ENCODE measurements around the gene TMEM237. TPM values are rescaled to one million over a fixed set of nuclear protein-coding genes. Genes with fewer than 3 reads are reported as not detected.

TMEM237 gene, protein sequence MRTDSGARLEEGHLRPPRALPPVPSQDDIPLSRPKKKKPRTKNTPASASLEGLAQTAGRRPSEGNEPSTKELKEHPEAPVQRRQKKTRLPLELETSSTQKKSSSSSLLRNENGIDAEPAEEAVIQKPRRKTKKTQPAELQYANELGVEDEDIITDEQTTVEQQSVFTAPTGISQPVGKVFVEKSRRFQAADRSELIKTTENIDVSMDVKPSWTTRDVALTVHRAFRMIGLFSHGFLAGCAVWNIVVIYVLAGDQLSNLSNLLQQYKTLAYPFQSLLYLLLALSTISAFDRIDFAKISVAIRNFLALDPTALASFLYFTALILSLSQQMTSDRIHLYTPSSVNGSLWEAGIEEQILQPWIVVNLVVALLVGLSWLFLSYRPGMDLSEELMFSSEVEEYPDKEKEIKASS
- total RNA-seq, result 27.1 and 29.3 TPM in 2 replicates

DNA sequence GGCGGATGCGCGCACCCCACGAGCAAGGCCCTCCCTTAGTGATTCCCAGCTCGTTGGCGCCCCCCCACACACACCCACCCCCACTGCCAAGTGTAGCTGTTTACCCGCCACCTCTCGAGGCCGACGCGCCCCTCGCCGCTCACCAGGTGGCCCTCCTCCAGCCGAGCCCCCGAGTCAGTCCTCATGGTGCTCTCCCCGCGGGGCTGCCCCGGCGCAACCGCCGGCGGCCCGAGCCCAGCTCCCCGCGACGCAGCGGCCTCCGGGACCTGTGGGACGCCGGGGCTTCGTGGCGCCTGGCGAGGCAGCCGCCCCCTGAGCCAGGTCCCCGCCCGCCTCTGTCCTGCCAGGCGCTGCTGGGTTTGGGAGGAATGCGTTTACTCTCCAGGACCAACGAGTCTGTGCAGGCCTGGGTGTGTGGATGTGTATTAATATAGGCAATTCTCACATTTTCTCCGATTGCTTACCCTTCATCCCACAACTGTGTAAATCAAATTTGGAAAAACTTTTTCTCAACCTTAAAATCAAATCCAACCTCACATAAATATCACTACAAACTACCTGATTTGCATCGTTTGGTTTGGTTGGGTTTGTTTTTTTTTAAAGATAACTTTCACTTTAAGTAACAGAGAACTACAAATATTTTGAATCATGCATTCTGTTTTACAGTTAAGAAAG is at the start of gene TMEM237:
Gene TMEM237 (minus strand): TSS at position 288 of the 675 bp plus-strand sequence. CDS start 103 bp downstream, at position 185.

Other genes starting within 250 kb of the TMEM237 start
- gene TRAK2, start 192.0 kb downstream of the TMEM237 start, total RNA-seq, result 15.8 and 19.7 TPM in 2 replicates
- gene STRADB, start 191.8 kb downstream of the TMEM237 start, total RNA-seq, result 28.4 and 31.8 TPM in 2 replicates
- 2.7 and 4.7 TPM in 2 replicates for gene MPP4, start 55.1 kb upstream of the TMEM237 start, total RNA-seq
- gene ALS2, start 137.4 kb upstream of the TMEM237 start, total RNA-seq, result 14.1 and 15.5 TPM in 2 replicates
- 15.0 and 18.3 TPM in 2 replicates for gene CDK15, start 163.0 kb upstream of the TMEM237 start, total RNA-seq